Adrenal gland (tissue), 12 donors: Measurements from ENCODE around the gene PPP2R5C. TPM values are rescaled to one million over a fixed set of nuclear protein-coding genes. Genes with fewer than 3 reads are reported as not detected.
"Not testable (repeated sequence)": the region's sequence is repeated elsewhere in the genome, so short reads cannot be mapped to it uniquely, and the experiment has no call there.

Experiments used
- DNase-seq, 7 donors: peaks; one replicate each; pipeline ENCODE4 v3.0.0-alpha.2; 2019 to 2020
- H3K27ac ChIP-seq, 5 donors: fragments of 200-600 bp; sonication (generic) in 4 of 5; 1 replicate in 3 of 5; 2 replicates in 2 of 5; pipeline versions ENCODE4 v1.5.1 to v1.8.0; 2016 to 2020; ENCODE audit warnings: mild to moderate bottlenecking in 1 of 5
- H3K27me3 ChIP-seq: fragments of 200-600 bp; 2 replicates; pipeline ENCODE4 v1.8.0; 2021
- H3K36me3 ChIP-seq, 2 donors: fragments of 200-600 bp; replicated peaks in 1 of 2; 1 replicate in 1 of 2; 2 replicates in 1 of 2; pipeline versions ENCODE4 v1.5.1 to v1.8.0; 2018 to 2022
- H3K4me1 ChIP-seq, 2 donors: fragments of 200-600 bp; replicated peaks in 1 of 2; 1 replicate in 1 of 2; 2 replicates in 1 of 2; pipeline versions ENCODE4 v1.5.1 to v1.8.0; 2018 to 2021
- H3K4me3 ChIP-seq, 4 donors: fragments of 200-600 bp; sonication (generic) in 3 of 4; one replicate each; pipeline ENCODE4 v1.5.1; 2016 to 2018
- H3K9me3 ChIP-seq, 3 donors: fragments of 200-600 bp; sonication (generic) in 1 of 3; replicated peaks in 1 of 3; 1 replicate in 2 of 3; 2 replicates in 1 of 3; pipeline versions ENCODE4 v1.5.1 to v1.8.0; 2016 to 2021
- POLR2A ChIP-seq, 2 donors: fragments of 450-650 bp; IDR thresholded peaks; one replicate each; pipeline ENCODE4 v1.6.1; 2017; ENCODE audit warnings: antibody characterized with exemption in 2 of 2, mild to moderate bottlenecking in 2 of 2, moderate library complexity in 1 of 2
- WGBS, 4 donors: extraction: QIAGEN DNeasy Blood & Tissue Kit in 2 of 4; methylation state at CpG; one replicate each; pipeline versions ENCODE4 v1.1.5 to v1.1.7; 2013 to 2017; 5-methylcytosine and 5-hydroxymethylcytosine counted together
- intact Hi-C, 2 donors: fragments of 100-400 bp; cut with DNase I; formaldehyde crosslinking; loops; one replicate each; pipeline versions ENCODE4 v1.14.1 to v1.15.0; 2022 to 2023
- polyA plus RNA-seq, 3 donors: library from polyadenylated mRNA; stranded (reverse); fragments of 200-250 nt in 2 of 3; fragments of 350-450 nt in 1 of 3; fragmentation: Illumina TruSeq in 1 of 3; extraction: RNeasy Lipid Tissue Mini Kit (QIAGEN cat#74804) in 1 of 3; gene quantifications; one replicate each; pipeline ENCODE4 v1.2.3, GENCODE V29; 2013 to 2014
- total RNA-seq, 9 donors: library from RNA; depleted of rRNA in 4 of 9; stranded (reverse); fragments of >200 nt in 4 of 9; fragments of 120-200 nt in 1 of 9; fragmentation: NEBNext Ultra II Directional in 1 of 9; extraction: Animal tissue kit (Norgen Biotek cat#: 25700) in 1 of 9; gene quantifications; one replicate each; pipeline versions ENCODE4 v1.1.0 to v1.2.4, GENCODE V29; 2013 to 2023
- TF ChIP-seq, protein P1 (sequence below), 6 experiments: fragments of 450-650 bp in 4 of 6; fragments of 200-600 bp in 2 of 6; sonication (generic) in 1 of 6; IDR thresholded peaks; 1 replicate in 5 of 6; 2 replicates in 1 of 6; pipeline versions ENCODE4 v1.5.1 to v1.8.0; 2016 to 2021; ENCODE audit warnings: antibody characterized with exemption in 6 of 6, mild to moderate bottlenecking in 2 of 6, moderate library complexity in 1 of 6
- donor health status: healthy with polysubstance abuse.
- donor health status: Bipolar disorder and iron deficiency.
- donor health status: DM: yes; HTN: yes; CAD: no.
- donor health status: DM: no; HTN: no; CAD: no.
- donor health status: DM: no; HTN: no; CAD: no.
- donor health status: DM: yes; HTN: yes; CAD: no.

The PPP2R5C gene
- total and polyA plus RNA-seq, 12 donors, result 66.5 to 216 (median 134) TPM

- 60 to 82% (median 77%) methylated on average over 2 of the region's 2 CpGs for WGBS, 4 donors
- H3K4me3 ChIP-seq, result no peak overlapping the region
- peaks cover 13 to 42% of the 10 kb centered on the region in 2 donors for H3K4me1 ChIP-seq
- no peaks in the 10 kb centered on the region for H3K9me3 ChIP-seq
- DNase-seq, result no peak
- H3K36me3 ChIP-seq, result peaks cover 0 to 8% of the 10 kb centered on the region in 2 donors
- H3K27ac ChIP-seq, result no peak overlapping the region
- intact Hi-C loops, result no loop called here
- TF ChIP-seq, protein P1, sequence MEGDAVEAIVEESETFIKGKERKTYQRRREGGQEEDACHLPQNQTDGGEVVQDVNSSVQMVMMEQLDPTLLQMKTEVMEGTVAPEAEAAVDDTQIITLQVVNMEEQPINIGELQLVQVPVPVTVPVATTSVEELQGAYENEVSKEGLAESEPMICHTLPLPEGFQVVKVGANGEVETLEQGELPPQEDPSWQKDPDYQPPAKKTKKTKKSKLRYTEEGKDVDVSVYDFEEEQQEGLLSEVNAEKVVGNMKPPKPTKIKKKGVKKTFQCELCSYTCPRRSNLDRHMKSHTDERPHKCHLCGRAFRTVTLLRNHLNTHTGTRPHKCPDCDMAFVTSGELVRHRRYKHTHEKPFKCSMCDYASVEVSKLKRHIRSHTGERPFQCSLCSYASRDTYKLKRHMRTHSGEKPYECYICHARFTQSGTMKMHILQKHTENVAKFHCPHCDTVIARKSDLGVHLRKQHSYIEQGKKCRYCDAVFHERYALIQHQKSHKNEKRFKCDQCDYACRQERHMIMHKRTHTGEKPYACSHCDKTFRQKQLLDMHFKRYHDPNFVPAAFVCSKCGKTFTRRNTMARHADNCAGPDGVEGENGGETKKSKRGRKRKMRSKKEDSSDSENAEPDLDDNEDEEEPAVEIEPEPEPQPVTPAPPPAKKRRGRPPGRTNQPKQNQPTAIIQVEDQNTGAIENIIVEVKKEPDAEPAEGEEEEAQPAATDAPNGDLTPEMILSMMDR (IDR thresholded peaks at IDR 0.05), result no peak
- no peak for TF ChIP-seq POLR2A (IDR thresholded peaks at IDR 0.05)
- no peaks in the 10 kb centered on the region for H3K27me3 ChIP-seq
These were observed 205.2 kb downstream of the PPP2R5C start for GRCh38 chr14:101966742-101967141.

GRCh38 chr14:101968186-101968585 lies 206.7 kb downstream of the PPP2R5C start:
- DNase-seq, result peak in 1 of 7 donors; percentile 45
- peaks cover 0 to 8% of the 10 kb centered on the region in 2 donors for H3K36me3 ChIP-seq
- intact Hi-C loops, result no loop called here
- peaks cover 19 to 54% of the 10 kb centered on the region in 2 donors for H3K4me1 ChIP-seq
- no peaks in the 10 kb centered on the region for H3K27me3 ChIP-seq
- H3K9me3 ChIP-seq, result no peaks in the 10 kb centered on the region
- TF ChIP-seq, protein P1 (IDR thresholded peaks at IDR 0.05), result no peak
- TF ChIP-seq POLR2A (IDR thresholded peaks at IDR 0.05), result no peak
- no peak overlapping the region for H3K4me3 ChIP-seq
- H3K27ac ChIP-seq, result no peak overlapping the region
- WGBS, 4 donors, result 80 to 93% (median 87%) methylated on average over 4 of the region's 4 CpGs

DNA sequence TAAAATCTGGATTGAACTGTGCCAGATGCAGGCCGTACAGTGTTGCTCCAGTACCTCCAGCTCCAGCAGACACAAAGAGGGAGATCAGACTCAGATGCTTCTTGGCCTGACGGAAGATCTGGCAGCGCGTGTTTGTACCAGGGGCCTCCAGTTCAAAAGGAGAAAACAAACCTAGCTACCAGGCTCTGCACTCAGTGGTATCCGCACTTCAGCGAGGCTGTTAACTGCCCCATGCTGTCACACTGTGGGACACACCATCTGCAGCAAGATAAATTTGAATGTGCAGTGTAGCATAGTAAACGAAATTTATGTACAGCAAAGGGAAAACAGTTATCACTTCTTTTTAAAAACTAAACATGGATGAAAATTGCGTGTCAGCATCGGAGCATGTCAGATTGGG lies 208.0 kb downstream of the PPP2R5C start:
- Histone ChIP-seq H3K36me3 (peaks cover 0 to 8% of the 10 kb centered on the region in 2 donors), H3K9me3 (no peaks in the 10 kb centered on the region), H3K4me1 (peaks cover 14 to 60% of the 10 kb centered on the region in 2 donors), H3K4me3 (no peak overlapping the region), H3K27ac (no peak overlapping the region), H3K27me3 (no peaks in the 10 kb centered on the region)
- WGBS, 4 donors, result 78 to 93% (median 90%) methylated on average over 9 of the region's 9 CpGs
- intact Hi-C loops, result no loop called here
- TF ChIP-seq POLR2A (IDR thresholded peaks at IDR 0.05), result no peak
- TF ChIP-seq, protein P1 (IDR thresholded peaks at IDR 0.05), result no peak
- peak in 2 of 7 donors; percentile 15 to 45 for DNase-seq

GRCh38 chr14:101970830-101971400 lies 209.4 kb downstream of the PPP2R5C start:
- 85 to 90% (median 89%) methylated on average over 8 to 11 of the region's 11 CpGs for WGBS, 4 donors
- peaks cover 12 to 54% of the 10 kb centered on the region in 2 donors for H3K4me1 ChIP-seq
- TF ChIP-seq, protein P1 (IDR thresholded peaks at IDR 0.05), result no peak
- TF ChIP-seq POLR2A (IDR thresholded peaks at IDR 0.05), result no peak

DNA sequence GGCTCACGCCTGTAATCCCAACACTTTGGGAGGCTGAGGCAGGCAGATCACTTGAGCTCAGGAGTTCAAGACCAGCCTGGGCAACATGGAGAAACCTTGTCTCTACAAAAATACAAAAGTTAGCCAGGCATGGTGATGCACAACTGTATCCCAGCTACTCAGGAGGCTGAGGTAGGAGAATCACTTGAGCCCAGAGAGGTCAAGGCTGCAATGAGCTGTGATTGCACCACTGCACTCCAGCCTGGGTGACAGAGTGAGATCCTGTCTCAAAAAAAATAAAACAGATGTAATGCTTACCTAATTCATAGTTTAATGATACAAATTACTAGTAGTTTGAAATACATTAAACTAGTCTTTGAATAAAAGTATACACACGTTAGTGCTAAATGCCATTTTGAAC lies 209.9 kb downstream of the PPP2R5C start:
- H3K4me3 ChIP-seq, H3K9me3 ChIP-seq, H3K27me3 ChIP-seq, intact Hi-C loops: not testable (repeated sequence)
- peak in 2 of 7 donors; percentile 36 to 54 for DNase-seq
- H3K36me3 ChIP-seq, result peaks cover 0 to 12% of the 10 kb centered on the region in 2 donors
- WGBS, 4 donors, result 73 to 90% (median 85%) methylated on average over 2 of the region's 2 CpGs
- H3K4me1 ChIP-seq, result peaks cover 12 to 49% of the 10 kb centered on the region in 2 donors
- H3K27ac ChIP-seq, result peak overlapping the region in 3 of 5 donors; percentile 59 to 85 (median 81)

More at GRCh38 chr14:101970830-101971400, 209.4 kb downstream of the PPP2R5C start:
- peak in 1 of 7 donors; percentile 43 for DNase-seq
- Histone ChIP-seq H3K4me3 (no peak overlapping the region), H3K36me3 (peaks cover 0 to 8% of the 10 kb centered on the region in 2 donors), H3K27ac (peak overlapping the region in 1 of 5 donors; percentile 59), H3K9me3 (no peaks in the 10 kb centered on the region), H3K27me3 (no peaks in the 10 kb centered on the region)
- intact Hi-C loops, result no loop called here
